Stimulated activated CD4-positive, alpha-beta T cell treated with anti-CD3 and anti-CD28 coated beads, Interleukin-15, amount 100 ng/mL, for 48 hours (primary cell): ENCODE measurements around the gene KLHL17.
A peak's percentile ranks its signal among the peaks of the same experiment; 100 is the strongest.
"Not testable (repeated sequence)": the region's sequence is repeated elsewhere in the genome, so short reads cannot be mapped to it uniquely, and the experiment has no call there.

Experiments
- DNase-seq, 2 donors: peaks; one replicate each; pipeline ENCODE4 v3.0.0-alpha.2; 2020; ENCODE audit warnings: low read depth in 2 of 2

The KLHL17 gene

GRCh38 chr1:999725-1000356, 39.5 kb downstream of the KLHL17 start, which contains the start of gene HES4:
Gene HES4, minus strand, starts transcription at chr1:1000097. Its CDS starts 124 bp downstream, at chr1:999973.
- DNase-seq = no peak

GRCh38 chr1:1000357-1001056, 40.1 kb downstream of the KLHL17 start:
- DNase-seq = peak in 1 of 2 donors; percentile 48

DNA sequence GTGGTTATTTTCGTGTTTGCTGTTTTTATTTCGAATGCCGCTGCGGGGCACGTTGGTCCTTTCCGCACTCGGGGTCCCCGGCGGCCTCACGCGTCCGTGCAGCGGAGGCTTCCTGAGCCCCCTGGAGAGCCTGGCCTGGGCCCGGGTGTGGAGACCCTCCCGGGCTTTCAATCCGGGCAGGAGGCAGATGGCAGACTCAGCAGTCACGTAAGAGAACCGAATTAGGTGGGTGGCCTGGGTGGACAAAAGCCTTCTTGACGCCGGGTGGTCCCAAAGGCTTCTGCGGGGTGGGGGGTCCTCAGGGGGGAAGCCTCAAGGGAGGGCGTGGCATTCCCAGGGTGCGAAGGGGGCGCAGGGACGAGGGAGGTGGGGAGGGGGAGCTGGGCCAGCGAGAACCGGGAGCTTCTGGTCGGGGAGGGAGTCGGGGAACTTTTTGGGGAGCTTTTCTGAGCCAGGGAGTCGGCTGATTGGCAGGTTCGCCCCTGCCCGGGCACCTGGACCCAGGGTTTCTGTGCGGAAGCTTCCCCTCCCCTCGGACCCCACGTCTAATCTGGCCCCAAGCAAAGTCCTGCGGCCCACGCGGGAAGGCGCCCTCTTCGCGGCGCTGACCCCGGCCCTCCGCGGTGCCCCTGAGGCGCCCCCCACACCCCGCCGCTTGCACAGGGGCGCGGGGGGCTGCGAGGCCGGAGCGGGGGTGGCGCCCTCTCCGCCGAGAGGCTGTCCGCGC, 40.8 kb downstream of the KLHL17 start:
- DNase-seq = no peak

GRCh38 chr1:1003618-1004419, 43.4 kb downstream of the KLHL17 start:
- no peak for DNase-seq

- no peak for DNase-seq
Observed at GRCh38 chr1:1004420-1004779, 44.0 kb downstream of the KLHL17 start.

- no peak for DNase-seq
Observed at GRCh38 chr1:1004780-1005697, 44.7 kb downstream of the KLHL17 start.

DNA sequence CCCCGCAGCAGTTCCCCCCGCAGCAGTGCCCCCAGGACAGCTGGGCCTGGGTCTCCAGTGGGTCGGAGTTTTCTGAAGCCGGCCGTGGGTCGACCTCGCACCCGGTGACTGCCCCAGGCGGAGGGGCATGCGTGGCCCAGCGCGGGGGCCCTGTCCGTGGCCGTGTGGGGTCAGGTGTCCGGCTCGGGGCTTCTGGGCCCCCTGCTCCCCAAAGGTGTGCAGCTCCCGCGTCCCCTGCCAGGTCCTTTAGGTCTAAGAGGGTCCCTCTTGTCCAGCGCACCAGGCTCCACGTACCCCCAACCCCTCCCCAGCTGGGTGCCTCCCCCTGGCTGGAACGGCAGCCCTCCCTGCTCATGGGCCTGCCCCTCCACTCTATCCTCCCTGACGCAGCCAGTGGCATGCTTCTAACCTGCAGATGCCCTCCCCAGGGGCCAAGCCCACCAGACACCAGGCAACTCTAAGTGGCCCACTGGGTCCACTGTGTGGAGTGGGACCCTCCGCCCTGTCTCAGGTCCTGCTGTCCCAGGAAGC, 45.5 kb downstream of the KLHL17 start:
- DNase-seq = no peak

DNA sequence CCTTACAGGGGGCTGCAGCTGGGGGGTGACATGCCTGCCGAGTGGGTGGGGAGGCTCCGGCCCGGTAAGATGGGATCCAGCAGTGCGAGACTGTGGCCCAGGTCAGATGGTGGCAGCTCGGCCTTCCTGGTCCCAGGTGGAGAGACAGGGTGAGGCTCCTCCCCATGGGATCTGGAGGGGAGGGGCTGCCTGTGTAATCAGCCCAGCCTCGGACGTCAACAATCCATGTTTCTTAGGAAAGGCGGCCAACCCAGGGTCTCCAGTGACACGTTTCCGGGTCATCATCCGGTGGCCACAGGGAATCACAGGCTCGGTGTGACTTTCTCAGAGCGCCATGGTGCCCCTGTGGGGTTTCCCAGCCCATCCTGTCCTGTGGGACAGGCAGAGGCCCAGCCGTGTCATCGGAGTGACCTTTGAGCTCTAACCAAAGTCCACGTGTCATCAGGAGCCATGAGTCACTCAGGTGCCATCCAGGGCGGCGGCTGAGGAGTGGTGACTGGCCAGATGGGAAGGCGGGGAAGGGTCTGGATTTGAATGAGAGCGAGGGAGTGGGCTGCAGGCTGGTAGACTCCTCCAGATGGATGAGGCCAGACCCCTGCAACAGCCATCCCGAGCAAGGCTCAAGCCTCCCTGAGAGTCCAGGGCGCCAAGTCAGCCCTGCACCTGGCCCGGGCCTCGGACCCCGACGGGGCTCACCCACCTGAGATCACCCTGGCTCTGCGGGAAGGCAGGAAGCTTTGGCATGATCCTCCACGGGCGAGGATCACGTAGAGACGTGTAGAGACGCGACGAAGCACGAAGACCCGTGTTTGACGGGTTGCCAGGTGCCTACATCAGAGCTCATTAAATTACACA, 46.1 kb downstream of the KLHL17 start:
- DNase-seq = no peak

- DNase-seq = not testable (repeated sequence)
Observed at GRCh38 chr1:1010131-1010530, 49.7 kb downstream of the KLHL17 start.

DNA sequence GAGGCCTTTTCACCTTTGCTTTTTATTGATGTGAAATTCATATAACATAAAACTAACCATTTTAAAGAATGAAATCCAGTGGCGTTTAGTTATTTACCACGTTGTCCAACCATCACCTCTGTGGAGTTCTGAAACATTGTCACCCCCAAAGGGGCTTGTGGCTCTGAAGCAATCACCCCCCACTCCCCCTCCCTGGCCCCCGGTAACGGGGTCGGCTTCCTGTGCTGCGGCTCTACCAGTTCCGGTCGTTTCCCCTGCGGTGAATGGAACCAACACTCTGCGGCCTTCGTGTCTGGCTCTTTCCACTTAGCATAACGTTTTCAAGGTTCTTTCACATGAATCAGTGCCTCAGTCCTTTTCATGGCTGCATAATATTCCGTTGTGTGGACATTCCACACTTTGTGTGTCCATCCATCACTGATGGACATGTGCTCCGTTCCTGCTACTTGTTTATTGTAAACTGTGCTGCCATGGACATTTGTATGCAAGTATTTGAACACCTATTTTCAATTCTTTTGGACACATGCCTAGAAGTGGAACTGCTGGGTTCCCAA, 51.1 kb downstream of the KLHL17 start:
- no peak for DNase-seq

- not testable (repeated sequence) for DNase-seq
Observed at GRCh38 chr1:1012736-1013104, 52.3 kb downstream of the KLHL17 start.

- peak; percentile 70 to 81 for DNase-seq
Observed at GRCh38 chr1:1013105-1013921, 52.9 kb downstream of the KLHL17 start, which contains the start of gene ISG15. Gene ISG15, plus strand, starts transcription at chr1:1013497. Its CDS starts 77 bp downstream, at chr1:1013574.

- DNase-seq = no peak
Observed at GRCh38 chr1:1013922-1014648, 53.7 kb downstream of the KLHL17 start.

DNA sequence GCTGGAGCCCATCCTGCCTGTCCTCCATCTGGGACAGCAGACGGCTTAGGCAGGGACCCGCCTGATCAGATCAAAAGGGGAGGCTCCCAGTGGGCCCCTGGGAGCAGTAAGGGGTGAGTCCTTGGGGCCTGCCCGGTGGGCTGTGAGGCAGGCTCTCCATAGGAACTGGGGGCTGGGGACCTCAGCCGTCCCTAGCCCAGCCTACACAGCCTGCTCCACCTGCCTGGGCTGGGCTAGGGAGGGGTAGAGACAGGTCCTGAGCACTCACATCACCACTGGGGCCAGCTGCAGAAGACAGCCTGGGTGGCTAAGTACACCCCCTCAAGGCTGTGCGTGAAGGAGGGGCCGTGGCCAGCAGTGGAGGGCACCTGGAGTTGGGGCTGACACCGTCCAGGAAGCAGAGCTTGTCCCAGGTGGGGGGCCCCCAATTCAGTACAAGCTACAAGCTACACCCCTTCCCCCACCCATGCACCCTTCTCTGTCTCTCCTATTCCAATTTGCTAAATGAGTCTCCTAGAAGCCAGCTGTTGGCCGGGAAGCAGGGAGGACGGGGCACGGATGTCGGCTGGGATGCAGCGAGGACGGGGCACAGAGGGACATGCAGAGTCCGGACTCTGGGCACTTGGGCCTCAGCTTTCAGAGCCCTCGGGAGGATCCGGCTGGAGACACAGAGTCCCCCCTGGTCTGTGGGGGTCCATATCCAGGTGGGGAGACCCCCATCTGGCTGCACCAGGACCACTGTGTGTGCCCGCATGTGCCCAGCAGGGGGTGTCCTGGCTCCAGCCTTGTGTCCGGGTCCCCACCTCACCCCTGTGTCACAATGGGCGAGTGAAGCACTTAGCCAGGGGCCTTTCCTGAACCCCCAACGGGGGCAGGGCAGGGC, 54.7 kb downstream of the KLHL17 start:
- DNase-seq = no peak
